Tibial nerve (tissue), 4 donors: Measurements from ENCODE around the gene CMIP. TPM values are rescaled to one million over a fixed set of nuclear protein-coding genes. Genes with fewer than 3 reads are reported as not detected.
A peak's percentile ranks its signal among the peaks of the same experiment; 100 is the strongest.
"Not testable (repeated sequence)": the region's sequence is repeated elsewhere in the genome, so short reads cannot be mapped to it uniquely, and the experiment has no call there.

Experiments
- DNase-seq, 2 donors: peaks; one replicate each; pipeline ENCODE4 v3.0.0-alpha.2; 2019; ENCODE audit warnings: low spot score in 2 of 2
- H3K27ac ChIP-seq, 4 donors: fragments of 200-600 bp; sonication (generic) in 3 of 4; one replicate each; pipeline ENCODE4 v1.5.1; 2017 to 2019; ENCODE audit warnings: mild to moderate bottlenecking in 1 of 4
- H3K27me3 ChIP-seq, 2 donors: fragments of 200-600 bp; sonication (generic) in 1 of 2; one replicate each; pipeline versions ENCODE4 v1.5.1 to v1.6.0; 2017 to 2019
- H3K36me3 ChIP-seq, 3 donors: fragments of 200-600 bp; sonication (generic); one replicate each; pipeline ENCODE4 v1.5.1; 2018 to 2019
- H3K4me1 ChIP-seq, 4 donors: fragments of 200-600 bp; sonication (generic) in 3 of 4; one replicate each; pipeline ENCODE4 v1.5.1; 2017 to 2019
- H3K4me3 ChIP-seq, 4 donors: fragments of 200-600 bp; sonication (generic) in 3 of 4; one replicate each; pipeline ENCODE4 v1.5.1; 2017 to 2019; ENCODE audit warnings: mild to moderate bottlenecking in 1 of 4, moderate library complexity in 1 of 4
- H3K9me3 ChIP-seq, 4 donors: fragments of 200-600 bp; sonication (generic) in 3 of 4; one replicate each; pipeline ENCODE4 v1.5.1; 2017 to 2019
- EP300 ChIP-seq, 2 donors: sonication (generic); formaldehyde crosslinking; IDR thresholded peaks; one replicate each; pipeline ENCODE4 v1.6.1; 2017; ENCODE audit warnings: antibody characterized with exemption in 2 of 2, mild to moderate bottlenecking in 1 of 2
- POLR2A ChIP-seq, 2 donors: fragments of 450-650 bp; IDR thresholded peaks; one replicate each; pipeline ENCODE4 v1.6.1; 2017; ENCODE audit warnings: antibody characterized with exemption in 2 of 2, mild to moderate bottlenecking in 2 of 2, moderate library complexity in 2 of 2
- WGBS, 2 donors: methylation state at CpG; one replicate each; pipeline ENCODE4 v1.1.5; 2018; 5-methylcytosine and 5-hydroxymethylcytosine counted together
- total RNA-seq, 4 donors: library from RNA; depleted of rRNA; stranded (reverse); fragments of >200 nt; gene quantifications; one replicate each; pipeline ENCODE4 v1.1.0, GENCODE V29; 2016
- TF ChIP-seq, protein P1 (sequence below), 5 experiments: fragments of 200-600 bp in 3 of 5; fragments of 450-650 bp in 2 of 5; sonication (generic) in 3 of 5; IDR thresholded peaks; one replicate each; pipeline ENCODE4 v1.5.1; 2016 to 2019; ENCODE audit warnings: antibody characterized with exemption in 5 of 5, mild to moderate bottlenecking in 3 of 5, moderate library complexity in 2 of 5

Gene CMIP
- total RNA-seq, 4 donors from 2014 or later = 28.2 to 48.8 (median 31.8) TPM

DNA sequence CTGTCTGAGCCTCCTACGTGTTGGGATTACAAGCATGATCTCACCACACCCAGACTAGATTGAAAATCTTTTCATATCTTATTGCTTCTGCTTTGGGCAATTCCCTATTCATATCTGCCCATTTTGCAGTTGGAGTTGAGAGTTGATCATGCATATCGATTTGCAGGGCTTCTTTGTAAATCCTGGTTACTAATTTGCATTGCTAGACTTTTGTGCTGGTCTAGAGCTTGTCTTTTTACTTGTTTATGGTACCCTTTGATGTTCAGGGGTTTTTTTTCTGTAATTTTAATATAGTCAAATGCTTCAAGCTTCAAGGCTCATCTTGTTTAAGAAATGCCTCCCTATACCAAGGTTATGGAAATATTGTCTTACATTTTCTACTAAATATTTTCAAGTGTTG lies 23.5 kb upstream of the CMIP start:
- Histone ChIP-seq H3K27me3 (no peaks in the 10 kb centered on the region), H3K9me3 (peaks cover 0 to 4% (median 0%) of the 10 kb centered on the region in 4 donors), H3K4me3 (no peak overlapping the region), H3K4me1 (no peaks in the 10 kb centered on the region), H3K36me3 (no peaks in the 10 kb centered on the region), H3K27ac (no peak overlapping the region)
- 86 to 94% methylated on average over 2 of the region's 2 CpGs for WGBS, 2 donors
- TF ChIP-seq EP300 (IDR thresholded peaks at IDR 0.05) (no peak), POLR2A (IDR thresholded peaks at IDR 0.05) (no peak)
- TF ChIP-seq, protein P1, sequence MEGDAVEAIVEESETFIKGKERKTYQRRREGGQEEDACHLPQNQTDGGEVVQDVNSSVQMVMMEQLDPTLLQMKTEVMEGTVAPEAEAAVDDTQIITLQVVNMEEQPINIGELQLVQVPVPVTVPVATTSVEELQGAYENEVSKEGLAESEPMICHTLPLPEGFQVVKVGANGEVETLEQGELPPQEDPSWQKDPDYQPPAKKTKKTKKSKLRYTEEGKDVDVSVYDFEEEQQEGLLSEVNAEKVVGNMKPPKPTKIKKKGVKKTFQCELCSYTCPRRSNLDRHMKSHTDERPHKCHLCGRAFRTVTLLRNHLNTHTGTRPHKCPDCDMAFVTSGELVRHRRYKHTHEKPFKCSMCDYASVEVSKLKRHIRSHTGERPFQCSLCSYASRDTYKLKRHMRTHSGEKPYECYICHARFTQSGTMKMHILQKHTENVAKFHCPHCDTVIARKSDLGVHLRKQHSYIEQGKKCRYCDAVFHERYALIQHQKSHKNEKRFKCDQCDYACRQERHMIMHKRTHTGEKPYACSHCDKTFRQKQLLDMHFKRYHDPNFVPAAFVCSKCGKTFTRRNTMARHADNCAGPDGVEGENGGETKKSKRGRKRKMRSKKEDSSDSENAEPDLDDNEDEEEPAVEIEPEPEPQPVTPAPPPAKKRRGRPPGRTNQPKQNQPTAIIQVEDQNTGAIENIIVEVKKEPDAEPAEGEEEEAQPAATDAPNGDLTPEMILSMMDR (IDR thresholded peaks at IDR 0.05) = no peak
- DNase-seq = no peak

DNA sequence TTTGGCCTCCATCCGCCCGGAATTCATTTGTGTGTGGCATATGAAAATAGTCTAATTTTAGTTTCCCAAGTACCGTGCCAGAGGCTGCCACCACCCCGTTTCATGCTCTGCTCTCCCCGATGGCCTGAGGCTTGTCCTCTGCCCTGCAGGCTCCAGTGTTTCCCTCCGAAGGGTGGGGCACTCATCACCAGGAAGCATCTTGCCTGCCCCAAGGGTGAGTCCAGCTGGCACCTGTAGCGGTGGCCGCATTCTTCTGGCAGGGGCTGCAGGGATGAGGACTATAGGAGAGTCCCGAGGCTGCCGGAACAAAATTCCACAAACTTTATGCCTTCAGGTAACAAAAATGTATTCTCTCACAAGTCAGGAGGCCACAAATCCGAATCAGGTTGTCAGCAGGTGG lies 23.1 kb upstream of the CMIP start:
- H3K27me3 ChIP-seq = no peaks in the 10 kb centered on the region
- whole genome bisulfite sequencing, 2 donors = 84% methylated on average over 11 of the region's 11 CpGs
- DNase-seq = no peak
- H3K9me3 ChIP-seq = peaks cover 0 to 4% (median 0%) of the 10 kb centered on the region in 4 donors
- no peaks in the 10 kb centered on the region for H3K4me1 ChIP-seq
- TF ChIP-seq EP300 (IDR thresholded peaks at IDR 0.05) (no peak), POLR2A (IDR thresholded peaks at IDR 0.05) (no peak)
- TF ChIP-seq, protein P1 (IDR thresholded peaks at IDR 0.05) = no peak
- H3K4me3 ChIP-seq = no peak overlapping the region
- no peak overlapping the region for H3K27ac ChIP-seq
- H3K36me3 ChIP-seq = no peaks in the 10 kb centered on the region

DNA sequence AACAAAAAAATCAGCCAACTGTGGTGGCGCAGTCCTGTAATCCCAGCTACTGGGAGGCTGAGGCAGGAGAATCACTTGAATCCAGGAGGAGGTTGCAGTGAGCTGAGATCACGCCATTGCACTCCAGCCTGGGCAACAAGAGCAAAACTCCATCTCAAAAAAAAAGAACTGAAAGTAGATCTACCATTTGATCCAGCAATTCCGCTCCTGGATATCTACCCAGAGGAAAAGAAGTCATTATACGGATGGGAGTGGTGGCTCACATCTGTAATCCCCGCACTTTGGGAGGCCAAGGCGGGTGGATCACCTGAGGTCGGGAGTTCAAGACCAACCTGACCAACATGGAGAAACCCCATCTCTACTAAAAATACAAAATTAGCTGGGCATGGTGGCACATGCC lies 22.5 kb upstream of the CMIP start:
- not testable (repeated sequence) for H3K27me3 ChIP-seq, H3K4me1 ChIP-seq, H3K9me3 ChIP-seq, H3K27ac ChIP-seq, H3K4me3 ChIP-seq, H3K36me3 ChIP-seq, DNase-seq
- 93 to 99% methylated on average over 7 of the region's 7 CpGs for WGBS, 2 donors

DNA sequence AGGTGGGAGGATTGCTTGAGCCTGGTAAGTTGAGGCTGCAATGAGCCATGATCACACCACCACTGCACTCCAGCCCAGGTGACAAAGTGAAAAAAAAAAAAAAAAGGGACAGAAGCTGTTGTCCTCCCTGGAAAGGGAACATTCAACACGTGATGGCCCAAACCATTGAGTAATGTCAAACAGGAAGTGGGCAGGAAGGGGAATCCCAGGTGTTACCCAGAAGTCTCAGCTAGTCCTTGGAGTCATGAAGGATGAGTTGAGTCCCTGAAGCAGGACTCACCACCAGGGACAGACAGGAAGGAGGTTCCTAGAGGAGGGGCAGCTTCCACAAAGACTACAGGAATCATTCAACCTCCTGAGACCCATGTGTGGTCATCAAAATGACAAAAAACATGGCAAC lies 19.8 kb upstream of the CMIP start:
- peaks cover 0 to 4% (median 0%) of the 10 kb centered on the region in 4 donors for H3K9me3 ChIP-seq
- DNase-seq = no peak
- TF ChIP-seq, protein P1 (IDR thresholded peaks at IDR 0.05) = no peak
- TF ChIP-seq POLR2A (IDR thresholded peaks at IDR 0.05) = no peak
- no peak for TF ChIP-seq EP300 (IDR thresholded peaks at IDR 0.05)
- no peaks in the 10 kb centered on the region for H3K4me1 ChIP-seq
- H3K36me3 ChIP-seq = no peaks in the 10 kb centered on the region
- 18 to 42% methylated on average over 1 of the region's 1 CpG for WGBS, 2 donors
- no peak overlapping the region for H3K27ac ChIP-seq
- H3K27me3 ChIP-seq = no peaks in the 10 kb centered on the region
- H3K4me3 ChIP-seq = no peak overlapping the region

DNA sequence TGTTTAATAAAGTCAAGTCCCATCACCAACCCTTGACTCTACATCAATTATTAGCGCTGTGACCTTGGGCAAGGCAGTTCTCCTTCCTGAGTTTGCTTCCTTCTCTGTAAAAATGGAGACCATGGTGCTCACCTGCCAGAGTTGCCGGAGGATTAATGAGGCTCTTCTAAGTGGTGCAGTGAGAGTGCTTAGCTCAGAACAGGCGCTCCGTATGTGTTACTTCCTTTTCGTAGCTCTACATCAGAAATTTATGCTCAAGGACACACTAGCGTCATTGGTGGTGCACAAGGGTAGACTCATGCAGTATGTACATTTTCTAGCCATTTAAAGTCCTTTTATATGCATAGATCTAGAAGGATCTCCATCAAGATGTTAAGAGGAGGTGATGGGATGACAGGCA lies 17.4 kb upstream of the CMIP start:
- DNase-seq = no peak
- 84 to 86% methylated on average over 6 of the region's 6 CpGs for WGBS, 2 donors
- no peak for TF ChIP-seq EP300 (IDR thresholded peaks at IDR 0.05)
- TF ChIP-seq, protein P1 (IDR thresholded peaks at IDR 0.05) = no peak
- no peak for TF ChIP-seq POLR2A (IDR thresholded peaks at IDR 0.05)
- Histone ChIP-seq H3K27ac (no peak overlapping the region), H3K9me3 (no peaks in the 10 kb centered on the region), H3K4me3 (no peak overlapping the region), H3K36me3 (no peaks in the 10 kb centered on the region), H3K27me3 (no peaks in the 10 kb centered on the region), H3K4me1 (peaks cover 0 to 5% (median 0%) of the 10 kb centered on the region in 4 donors)

DNA sequence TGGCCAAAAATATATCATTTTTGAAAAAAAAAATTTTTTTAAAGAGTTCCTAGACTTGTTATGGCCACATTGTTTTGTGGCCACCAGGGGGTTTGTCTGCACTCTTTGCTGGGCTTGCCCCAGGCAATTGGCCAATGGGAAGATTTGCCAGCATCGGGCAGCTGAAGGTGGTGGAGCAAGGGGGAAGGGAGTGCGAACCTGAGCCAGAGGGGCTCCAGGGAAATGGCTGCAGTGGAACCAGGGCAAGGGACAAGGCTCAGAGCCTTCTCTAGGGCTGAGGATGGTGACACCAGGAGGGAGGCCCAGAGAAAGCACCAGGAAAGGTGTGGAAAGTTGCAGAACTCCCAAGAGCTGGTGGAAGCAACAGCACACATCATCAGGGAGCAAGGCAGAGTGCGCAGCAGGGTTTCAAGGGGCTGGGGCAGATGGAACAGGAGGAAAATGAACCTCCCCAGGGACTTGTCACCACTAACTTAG lies 15.5 kb upstream of the CMIP start:
- no peak for DNase-seq
- no peak overlapping the region for H3K27ac ChIP-seq
- H3K9me3 ChIP-seq = no peaks in the 10 kb centered on the region
- no peaks in the 10 kb centered on the region for H3K27me3 ChIP-seq
- TF ChIP-seq POLR2A (IDR thresholded peaks at IDR 0.05) (no peak), EP300 (IDR thresholded peaks at IDR 0.05) (no peak)
- TF ChIP-seq, protein P1 (IDR thresholded peaks at IDR 0.05) = peak; percentile 13 to 33 (median 25)
- 45 to 48% methylated on average over 3 of the region's 3 CpGs for whole genome bisulfite sequencing, 2 donors
- H3K4me3 ChIP-seq = no peak overlapping the region
- no peaks in the 10 kb centered on the region for H3K36me3 ChIP-seq
- peaks cover 0 to 5% (median 0%) of the 10 kb centered on the region in 4 donors for H3K4me1 ChIP-seq
